Rectal smooth muscle tissue (tissue), 1 donor: ENCODE data around the gene PERCC1.
"Not testable (repeated sequence)": the region's sequence is repeated elsewhere in the genome, so short reads cannot be mapped to it uniquely, and the experiment has no call there.

Source experiments
- H3K27ac ChIP-seq: one replicate; pipeline ENCODE4 v1.7.0; 2013; ENCODE audit warnings: low read depth, low read length, inconsistent platforms
- H3K27me3 ChIP-seq: one replicate; pipeline ENCODE4 v1.7.0; 2013; ENCODE audit warnings: low read length; ENCODE audit not compliant: control insufficient read depth, insufficient read depth
- H3K36me3 ChIP-seq: one replicate; pipeline ENCODE4 v1.7.0; 2013; ENCODE audit warnings: low read length; ENCODE audit not compliant: control insufficient read depth, insufficient read depth
- H3K4me1 ChIP-seq: one replicate; pipeline ENCODE4 v1.7.0; 2013; ENCODE audit warnings: low read length; ENCODE audit not compliant: control insufficient read depth, insufficient read depth
- H3K4me3 ChIP-seq: one replicate; pipeline ENCODE4 v1.7.0; 2013; ENCODE audit warnings: low read length
- H3K9ac ChIP-seq: one replicate; pipeline ENCODE4 v1.7.0; 2013; ENCODE audit warnings: low read length

Gene PERCC1

GRCh38 chr16:1472974-1473373 lies 42.1 kb downstream of the PERCC1 start:
- Histone ChIP-seq H3K36me3 (no peaks in the 10 kb centered on the region), H3K4me1 (peaks cover 8% of the 10 kb centered on the region), H3K4me3 (no peak overlapping the region), H3K27me3 (no peaks in the 10 kb centered on the region), H3K9ac (no peak overlapping the region), H3K27ac (no peak overlapping the region)

DNA sequence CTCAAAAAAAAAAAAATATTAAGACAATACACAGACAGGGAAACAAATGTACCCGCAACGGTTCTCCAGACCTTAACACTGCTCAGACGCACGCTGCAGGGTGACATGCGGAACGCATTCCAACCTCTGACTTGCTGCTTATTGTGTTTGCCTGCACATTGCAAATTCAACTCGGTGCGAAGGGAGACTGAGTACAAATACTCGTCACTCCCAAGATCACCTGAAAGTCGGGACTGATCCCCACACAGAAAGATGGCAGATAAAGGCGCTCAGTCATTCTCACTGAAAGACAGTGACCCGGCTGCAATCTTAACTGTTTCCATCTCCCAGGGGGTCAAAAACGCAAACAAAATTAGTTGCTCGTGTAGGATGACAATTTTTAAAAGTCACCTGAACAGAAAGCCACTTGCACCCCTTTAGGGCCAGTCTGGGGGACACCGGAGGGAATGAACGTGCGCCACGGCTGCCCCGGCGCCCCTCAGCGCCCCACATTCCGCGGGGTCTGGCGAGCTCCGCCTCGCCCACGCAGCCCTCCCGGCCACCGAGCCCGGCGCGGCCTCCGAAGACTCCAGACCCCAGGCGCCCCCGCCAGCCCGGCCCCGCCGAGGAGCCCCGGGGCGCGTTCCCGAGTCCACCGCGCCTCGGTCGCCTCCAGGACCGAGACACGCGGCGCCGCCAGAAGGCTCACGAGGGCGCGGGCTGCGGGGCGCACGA lies 43.4 kb downstream of the PERCC1 start:
- Histone ChIP-seq H3K4me1 (peaks cover 8% of the 10 kb centered on the region), H3K4me3 (peak overlapping the region; percentile 71)

DNA sequence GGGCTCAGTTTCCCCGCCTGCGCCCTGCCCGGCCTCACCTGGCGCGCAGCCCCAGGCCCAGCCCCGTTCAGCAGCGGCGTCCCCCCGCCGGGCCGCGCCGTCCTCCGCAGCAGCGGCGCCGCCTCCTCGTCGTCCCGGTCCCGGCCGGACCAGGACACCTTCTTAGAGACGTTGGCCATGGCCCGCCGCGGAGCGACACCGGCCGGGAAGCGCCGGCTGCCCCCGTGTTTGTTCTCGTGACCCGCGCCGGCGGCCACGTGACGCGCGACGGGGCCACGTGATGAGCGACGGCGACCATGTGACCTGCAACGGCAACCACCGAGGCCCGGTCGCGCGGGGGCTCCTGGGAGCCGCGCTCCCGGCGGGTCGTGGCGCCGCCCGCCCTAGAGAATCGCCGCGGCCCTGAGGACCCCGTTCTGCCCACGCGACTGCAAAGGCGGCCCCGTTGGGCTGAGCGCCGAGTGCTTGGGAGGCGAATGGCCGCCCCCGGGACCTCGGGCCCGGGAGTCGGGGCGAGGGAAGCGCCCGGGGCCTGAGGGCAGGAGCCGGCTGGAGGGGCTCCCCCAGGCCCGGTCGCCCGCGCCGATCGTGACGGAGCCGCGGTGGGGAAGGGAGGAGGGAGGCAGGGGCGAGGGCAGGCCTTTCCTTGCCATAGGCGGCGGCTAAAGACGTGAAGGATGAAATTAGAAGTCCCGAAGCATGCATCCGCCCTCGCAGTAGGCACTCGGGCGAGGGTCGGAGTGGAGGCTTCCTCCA lies 44.1 kb downstream of the PERCC1 start, which contains the start of gene CLCN7:
CLCN7 (minus strand) TSS at position 233 of the 756 bp plus-strand sequence; CDS start at position 179, 54 bp downstream.
- Histone ChIP-seq H3K27ac (peak within 1 kb of the TSS; percentile 92), H3K9ac (peak within 1 kb of the TSS; percentile 76), H3K36me3 (no peaks in the 10 kb centered on the region)

More for the DNA sequence above, 43.4 kb downstream of the PERCC1 start:
- no peaks in the 10 kb centered on the region for H3K36me3 ChIP-seq
- H3K9ac ChIP-seq = peak overlapping the region; percentile 60
- H3K27me3 ChIP-seq = no peaks in the 10 kb centered on the region
- peak overlapping the region; percentile 92 for H3K27ac ChIP-seq

DNA sequence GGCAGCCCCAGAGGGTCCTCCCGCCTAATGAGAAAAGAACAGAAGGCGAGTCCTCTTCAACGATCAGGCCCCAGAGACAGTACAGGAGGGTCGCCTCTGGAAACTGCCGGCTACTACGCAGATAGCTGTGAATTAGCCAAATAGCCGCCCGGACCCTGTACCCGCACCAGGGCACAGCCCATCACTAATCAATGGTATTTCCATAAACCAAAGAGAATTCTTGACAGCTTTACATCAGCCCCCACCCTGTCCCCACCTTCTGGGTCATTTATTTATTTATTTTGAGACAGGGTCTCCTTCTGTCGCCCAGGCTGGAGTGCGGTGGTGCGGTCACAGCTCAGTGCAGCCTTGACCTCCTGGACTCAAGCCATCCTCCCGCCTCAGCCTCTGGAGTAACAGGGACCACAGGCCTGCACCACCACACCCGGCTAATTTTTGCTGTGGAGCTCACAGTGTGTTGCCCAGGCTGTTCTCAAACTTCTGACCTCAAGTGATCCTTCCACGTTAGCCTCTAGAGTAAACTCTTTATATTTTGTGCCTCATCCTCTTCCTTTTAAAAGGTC lies 44.8 kb downstream of the PERCC1 start:
- peak overlapping the region; percentile 76 for H3K9ac ChIP-seq
- H3K4me3 ChIP-seq = peak overlapping the region; percentile 71
- H3K27me3 ChIP-seq = no peaks in the 10 kb centered on the region
- H3K27ac ChIP-seq = peak overlapping the region; percentile 92
- no peaks in the 10 kb centered on the region for H3K36me3 ChIP-seq
- peaks cover 8% of the 10 kb centered on the region for H3K4me1 ChIP-seq

More for the DNA sequence above, 44.1 kb downstream of the PERCC1 start, which contains the start of gene CLCN7:
- Histone ChIP-seq H3K4me1 (peaks cover 8% of the 10 kb centered on the region), H3K4me3 (peak within 1 kb of the TSS; percentile 71), H3K27me3 (no peaks in the 10 kb centered on the region)

GRCh38 chr16:1477033-1477432 lies 46.2 kb downstream of the PERCC1 start:
- H3K4me1 ChIP-seq = peaks cover 8% of the 10 kb centered on the region
- H3K9ac ChIP-seq = no peak overlapping the region

DNA sequence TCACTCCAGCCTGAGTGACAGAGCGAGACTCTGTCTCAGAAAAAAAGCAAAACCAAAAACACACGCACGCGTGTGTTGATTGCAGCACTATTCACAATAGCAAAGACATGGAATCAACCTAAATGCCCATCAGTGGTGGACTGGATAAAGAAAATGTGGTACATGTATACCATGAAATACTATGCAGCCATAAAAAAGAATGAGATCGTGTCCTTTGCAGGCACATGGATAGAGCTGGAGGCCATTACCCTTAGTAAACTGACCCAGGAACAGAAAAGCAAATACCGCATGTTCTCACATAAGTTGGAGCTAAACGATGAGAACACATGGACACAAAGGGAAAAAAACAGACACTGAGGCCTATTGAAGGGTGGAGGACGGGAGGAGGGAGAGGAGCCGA lies 48.1 kb downstream of the PERCC1 start:
- not testable (repeated sequence) for H3K4me3 ChIP-seq, H3K9ac ChIP-seq, H3K36me3 ChIP-seq, H3K27ac ChIP-seq, H3K27me3 ChIP-seq, H3K4me1 ChIP-seq

More at GRCh38 chr16:1477033-1477432, 46.2 kb downstream of the PERCC1 start:
- Histone ChIP-seq H3K36me3 (no peaks in the 10 kb centered on the region), H3K27me3 (no peaks in the 10 kb centered on the region), H3K27ac (no peak overlapping the region), H3K4me3 (no peak overlapping the region)

DNA sequence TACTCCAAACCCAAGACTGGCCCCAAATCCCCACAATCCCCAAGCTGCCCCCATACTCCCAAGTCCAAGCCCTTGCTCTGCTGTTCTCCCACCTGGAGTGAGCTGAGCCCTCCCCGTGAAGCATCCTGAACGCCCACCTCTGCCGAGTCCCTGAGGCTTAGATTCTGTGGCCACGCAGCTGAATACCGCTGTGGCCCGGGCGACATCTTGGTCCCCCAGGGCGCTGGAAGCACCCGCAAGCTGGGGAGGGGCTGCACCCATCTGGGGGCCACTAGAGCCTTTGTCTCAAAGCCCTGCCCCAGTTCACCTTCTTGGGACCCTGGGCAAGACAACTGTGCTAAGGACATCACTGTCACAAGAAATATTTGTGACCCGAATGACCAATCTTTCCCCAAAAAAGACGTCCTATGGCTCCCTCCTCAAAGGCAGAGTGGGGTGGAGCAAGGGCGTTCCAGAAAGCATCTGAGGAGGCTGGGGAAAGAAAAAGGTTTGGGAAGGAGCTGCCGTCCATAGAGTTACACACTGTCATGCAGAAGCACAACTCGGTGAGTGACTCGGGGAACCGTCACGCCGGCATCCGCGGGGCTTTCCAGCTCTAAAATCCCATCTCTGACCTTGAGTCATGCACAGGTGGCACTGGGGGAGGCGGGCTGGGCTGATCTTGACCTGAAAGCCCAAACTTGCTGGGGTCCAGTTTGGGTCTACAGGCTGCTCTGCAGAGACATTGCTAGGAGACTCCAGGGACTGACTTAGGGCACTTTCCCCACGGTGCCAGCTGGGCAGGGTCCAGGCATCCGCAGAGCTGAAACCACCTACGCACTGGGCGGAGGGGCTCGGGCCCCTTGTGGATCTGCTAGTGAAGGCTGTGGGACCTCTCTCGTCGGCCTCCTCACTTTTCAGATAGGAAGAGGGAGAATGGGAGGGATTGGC lies 51.3 kb downstream of the PERCC1 start:
- Histone ChIP-seq H3K9ac (no peak overlapping the region), H3K27ac (no peak overlapping the region), H3K4me1 (no peaks in the 10 kb centered on the region), H3K4me3 (no peak overlapping the region), H3K27me3 (peaks cover 4% of the 10 kb centered on the region), H3K36me3 (no peaks in the 10 kb centered on the region)
